ENCODE results near the gene ADAMTSL4. TPM values are rescaled to one million over a fixed set of nuclear protein-coding genes. Genes with fewer than 3 reads are reported as not detected.
"Not testable (repeated sequence)": the region's sequence is repeated elsewhere in the genome, so short reads cannot be mapped to it uniquely, and the experiment has no call there.

ADAMTSL4 gene
- total and polyA plus RNA-seq, 4 donors: 5.6 to 12.2 (median 11.5) TPM

GRCh38 chr1:150581437-150581836, 32.2 kb downstream of the ADAMTSL4 start:
- not testable (repeated sequence) for H3K4me1 ChIP-seq (ENCODE audit: control insufficient read depth in 4 of 4, insufficient read depth in 4 of 4, low read length in 3 of 4); H3K27ac ChIP-seq (ENCODE audit: low read depth in 1 of 2, low read length in 2 of 2); H3K27me3 ChIP-seq (ENCODE audit: control insufficient read depth in 4 of 4, insufficient read depth in 4 of 4, low read length in 3 of 4); H3K36me3 ChIP-seq (ENCODE audit: control insufficient read depth in 4 of 4, insufficient read depth in 3 of 4, low read depth in 1 of 4, low read length in 3 of 4); H3K9ac ChIP-seq (ENCODE audit: low read depth in 1 of 2, low read length in 2 of 2); DNase-seq (ENCODE audit: low spot score); H3K4me3 ChIP-seq (ENCODE audit: low read depth in 1 of 3, low read length in 3 of 3); H3K9me3 ChIP-seq (ENCODE audit: control insufficient read depth in 4 of 4, low read length in 3 of 4)
- 98% methylated on average over 7 of the region's 7 CpGs for WGBS

GRCh38 chr1:150581962-150582361, 32.8 kb downstream of the ADAMTSL4 start:
- DNase-seq (ENCODE audit: low spot score); H3K27me3 ChIP-seq (ENCODE audit: control insufficient read depth in 4 of 4, insufficient read depth in 4 of 4, low read length in 3 of 4); H3K9ac ChIP-seq (ENCODE audit: low read depth in 1 of 2, low read length in 2 of 2); H3K4me1 ChIP-seq (ENCODE audit: control insufficient read depth in 4 of 4, insufficient read depth in 4 of 4, low read length in 3 of 4); H3K9me3 ChIP-seq (ENCODE audit: control insufficient read depth in 4 of 4, low read length in 3 of 4); H3K4me3 ChIP-seq (ENCODE audit: low read depth in 1 of 3, low read length in 3 of 3); H3K36me3 ChIP-seq (ENCODE audit: control insufficient read depth in 4 of 4, insufficient read depth in 3 of 4, low read depth in 1 of 4, low read length in 3 of 4): not testable (repeated sequence)
- WGBS: 98% methylated on average over 14 of the region's 14 CpGs
- peak overlapping the region in 1 of 2 donors; percentile 20 for H3K27ac ChIP-seq (ENCODE audit: low read depth in 1 of 2, low read length in 2 of 2)

- TF ChIP-seq FOXA2 (IDR thresholded peaks at IDR 0.05): no peak
- no peak for TF ChIP-seq EGR1 (IDR thresholded peaks at IDR 0.05; ENCODE audit: low read depth in 2 of 2)
- no peak for TF ChIP-seq TAF1 (conservative IDR thresholded peaks at IDR 0.05)
- TF ChIP-seq ATF3 (IDR thresholded peaks at IDR 0.05): no peak
- TF ChIP-seq JUND (IDR thresholded peaks at IDR 0.05): no peak
- TF ChIP-seq REST (IDR thresholded peaks at IDR 0.05): no peak
- no peak for TF ChIP-seq YY1 (IDR thresholded peaks at IDR 0.05)
- TF ChIP-seq SP1 (IDR thresholded peaks at IDR 0.05): no peak
- no peak for TF ChIP-seq MAX (IDR thresholded peaks at IDR 0.05)
- TF ChIP-seq ZBTB33 (IDR thresholded peaks at IDR 0.05): no peak
- no peak for TF ChIP-seq RXRA (IDR thresholded peaks at IDR 0.05)
- no peak for TF ChIP-seq HNF4G (IDR thresholded peaks at IDR 0.05)
- TF ChIP-seq HNF4A (conservative IDR thresholded peaks at IDR 0.05): no peak
- no peak for TF ChIP-seq CTCF (IDR thresholded peaks at IDR 0.05; ENCODE audit: low read depth, low read length, missing input control)
- no peak for TF ChIP-seq NR2F2 (IDR thresholded peaks at IDR 0.05)
- no peak for TF ChIP-seq FOXA1 (IDR thresholded peaks at IDR 0.05)
- TF ChIP-seq GABPA (IDR thresholded peaks at IDR 0.05 in 1 of 2, conservative IDR thresholded peaks at IDR 0.05 in 1 of 2): no peak
- peak overlapping the region in 1 of 2 donors; percentile 20 for H3K27ac ChIP-seq (ENCODE audit: low read depth in 1 of 2, low read length in 2 of 2)
- 97% methylated on average over 2 of the region's 2 CpGs for WGBS
Measured at GRCh38 chr1:150582371-150582770, 33.2 kb downstream of the ADAMTSL4 start.

More at GRCh38 chr1:150582371-150582770, 33.2 kb downstream of the ADAMTSL4 start:
- Histone ChIP-seq H3K4me3 (ENCODE audit: low read depth in 1 of 3, low read length in 3 of 3) (no peak overlapping the region), H3K27me3 (ENCODE audit: control insufficient read depth in 4 of 4, insufficient read depth in 4 of 4, low read length in 3 of 4) (no peaks in the 10 kb centered on the region), H3K9me3 (ENCODE audit: control insufficient read depth in 4 of 4, low read length in 3 of 4) (no peaks in the 10 kb centered on the region), H3K36me3 (ENCODE audit: control insufficient read depth in 4 of 4, insufficient read depth in 3 of 4, low read depth in 1 of 4, low read length in 3 of 4) (no peaks in the 10 kb centered on the region), H3K9ac (ENCODE audit: low read depth in 1 of 2, low read length in 2 of 2) (no peak overlapping the region), H3K4me1 (ENCODE audit: control insufficient read depth in 4 of 4, insufficient read depth in 4 of 4, low read length in 3 of 4) (peaks cover 0 to 5% (median 4%) of the 10 kb centered on the region in 4 donors)
- DNase-seq (ENCODE audit: low spot score): no peak

All from liver (tissue), 9 donors.